Gastroesophageal sphincter (tissue), 3 donors: Measurements from ENCODE around the gene OLA1.

Source experiments
- CTCF ChIP-seq, 4 experiments: fragments of 200-600 bp in 2 of 4; fragments of 450-650 bp in 2 of 4; sonication (generic) in 1 of 4; IDR thresholded peaks; one replicate each; pipeline ENCODE4 v1.5.1; 2017 to 2019; ENCODE audit warnings: antibody characterized with exemption in 4 of 4, mild to moderate bottlenecking in 2 of 4, moderate library complexity in 2 of 4
- EP300 ChIP-seq: sonication (generic); formaldehyde crosslinking; IDR thresholded peaks from one replicate; pipeline ENCODE4 v1.6.1; 2017; ENCODE audit warnings: antibody characterized with exemption, mild to moderate bottlenecking
- POLR2A ChIP-seq, 2 donors: fragments of 450-650 bp; IDR thresholded peaks; one replicate each; pipeline ENCODE4 v1.6.1; 2017; ENCODE audit warnings: antibody characterized with exemption in 2 of 2, mild to moderate bottlenecking in 2 of 2, moderate library complexity in 1 of 2
- POLR2AphosphoS5 ChIP-seq: sonication (generic); formaldehyde crosslinking; IDR thresholded peaks from one replicate; pipeline ENCODE4 v1.6.1; 2017; ENCODE audit warnings: antibody characterized with exemption

GRCh38 chr2:174066871-174067270 lies 181.5 kb downstream of the OLA1 start:
- TF ChIP-seq POLR2A (IDR thresholded peaks at IDR 0.05) (no peak), POLR2AphosphoS5 (no peak), CTCF (IDR thresholded peaks at IDR 0.05) (no peak), EP300 (no peak)
